ENCODE measurements around the gene MDN1.
"Not testable (repeated sequence)": the region's sequence is repeated elsewhere in the genome, so short reads cannot be mapped to it uniquely, and the experiment has no call there.

Gene MDN1, protein sequence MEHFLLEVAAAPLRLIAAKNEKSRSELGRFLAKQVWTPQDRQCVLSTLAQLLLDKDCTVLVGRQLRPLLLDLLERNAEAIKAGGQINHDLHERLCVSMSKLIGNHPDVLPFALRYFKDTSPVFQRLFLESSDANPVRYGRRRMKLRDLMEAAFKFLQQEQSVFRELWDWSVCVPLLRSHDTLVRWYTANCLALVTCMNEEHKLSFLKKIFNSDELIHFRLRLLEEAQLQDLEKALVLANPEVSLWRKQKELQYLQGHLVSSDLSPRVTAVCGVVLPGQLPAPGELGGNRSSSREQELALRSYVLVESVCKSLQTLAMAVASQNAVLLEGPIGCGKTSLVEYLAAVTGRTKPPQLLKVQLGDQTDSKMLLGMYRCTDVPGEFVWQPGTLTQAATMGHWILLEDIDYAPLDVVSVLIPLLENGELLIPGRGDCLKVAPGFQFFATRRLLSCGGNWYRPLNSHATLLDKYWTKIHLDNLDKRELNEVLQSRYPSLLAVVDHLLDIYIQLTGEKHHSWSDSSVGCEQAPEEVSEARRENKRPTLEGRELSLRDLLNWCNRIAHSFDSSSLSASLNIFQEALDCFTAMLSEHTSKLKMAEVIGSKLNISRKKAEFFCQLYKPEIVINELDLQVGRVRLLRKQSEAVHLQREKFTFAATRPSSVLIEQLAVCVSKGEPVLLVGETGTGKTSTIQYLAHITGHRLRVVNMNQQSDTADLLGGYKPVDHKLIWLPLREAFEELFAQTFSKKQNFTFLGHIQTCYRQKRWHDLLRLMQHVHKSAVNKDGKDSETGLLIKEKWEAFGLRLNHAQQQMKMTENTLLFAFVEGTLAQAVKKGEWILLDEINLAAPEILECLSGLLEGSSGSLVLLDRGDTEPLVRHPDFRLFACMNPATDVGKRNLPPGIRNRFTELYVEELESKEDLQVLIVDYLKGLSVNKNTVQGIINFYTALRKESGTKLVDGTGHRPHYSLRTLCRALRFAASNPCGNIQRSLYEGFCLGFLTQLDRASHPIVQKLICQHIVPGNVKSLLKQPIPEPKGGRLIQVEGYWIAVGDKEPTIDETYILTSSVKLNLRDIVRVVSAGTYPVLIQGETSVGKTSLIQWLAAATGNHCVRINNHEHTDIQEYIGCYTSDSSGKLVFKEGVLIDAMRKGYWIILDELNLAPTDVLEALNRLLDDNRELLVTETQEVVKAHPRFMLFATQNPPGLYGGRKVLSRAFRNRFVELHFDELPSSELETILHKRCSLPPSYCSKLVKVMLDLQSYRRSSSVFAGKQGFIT (N-terminal part only)

GRCh38 chr6:89819336-89820130, at the start of gene MDN1:
Gene MDN1 (minus strand): TSS chr6:89819794. CDS start chr6:89819607, 187 bp downstream.
- Mint-ChIP-seq H3K27me3 (ENCODE audit: low read depth) (no peaks in the 10 kb centered on the region), H3K9me3 (no peaks in the 10 kb centered on the region), H3K4me3 (peak within 1 kb of the TSS; percentile 93), H3K36me3 (ENCODE audit: low read depth) (peaks cover 4% of the 10 kb centered on the region), H3K27ac (peak within 1 kb of the TSS; percentile 95), H3K4me1 (ENCODE audit: low read depth) (peaks cover 20% of the 10 kb centered on the region)

- no peak overlapping the region for H3K4me3 Mint-ChIP-seq
- peaks cover 15% of the 10 kb centered on the region for H3K4me1 Mint-ChIP-seq (ENCODE audit: low read depth)
- no peaks in the 10 kb centered on the region for H3K27me3 Mint-ChIP-seq (ENCODE audit: low read depth)
- H3K36me3 Mint-ChIP-seq (ENCODE audit: low read depth) = peaks cover 58% of the 10 kb centered on the region
- no peak overlapping the region for H3K27ac Mint-ChIP-seq
- peaks cover 9% of the 10 kb centered on the region for H3K9me3 Mint-ChIP-seq
Measured at GRCh38 chr6:89866024-89866678, 46.6 kb upstream of the MDN1 start.

DNA sequence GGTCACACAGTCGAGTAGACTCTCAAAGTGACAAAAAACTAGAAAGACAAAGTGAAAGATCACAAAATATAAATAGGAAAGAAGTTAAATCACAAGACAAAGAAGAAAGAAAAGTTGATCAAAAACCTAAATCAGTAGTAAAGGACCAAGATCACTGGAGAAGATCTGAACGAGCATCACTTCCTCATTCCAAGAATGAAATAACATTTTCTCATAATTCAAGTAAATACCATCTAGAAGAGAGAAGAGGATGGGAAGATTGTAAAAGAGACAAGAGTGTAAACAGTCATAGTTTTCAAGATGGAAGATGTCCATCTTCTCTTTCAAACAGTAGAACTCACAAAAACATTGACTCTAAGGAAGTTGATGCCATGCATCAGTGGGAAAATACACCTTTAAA, 43.1 kb upstream of the MDN1 start:
- no peaks in the 10 kb centered on the region for H3K27me3 Mint-ChIP-seq (ENCODE audit: low read depth)
- peaks cover 9% of the 10 kb centered on the region for H3K9me3 Mint-ChIP-seq
- H3K36me3 Mint-ChIP-seq (ENCODE audit: low read depth) = peaks cover 60% of the 10 kb centered on the region
- H3K4me1 Mint-ChIP-seq (ENCODE audit: low read depth) = peaks cover 23% of the 10 kb centered on the region
- no peak overlapping the region for H3K4me3 Mint-ChIP-seq
- peak overlapping the region; percentile 2 for H3K27ac Mint-ChIP-seq

DNA sequence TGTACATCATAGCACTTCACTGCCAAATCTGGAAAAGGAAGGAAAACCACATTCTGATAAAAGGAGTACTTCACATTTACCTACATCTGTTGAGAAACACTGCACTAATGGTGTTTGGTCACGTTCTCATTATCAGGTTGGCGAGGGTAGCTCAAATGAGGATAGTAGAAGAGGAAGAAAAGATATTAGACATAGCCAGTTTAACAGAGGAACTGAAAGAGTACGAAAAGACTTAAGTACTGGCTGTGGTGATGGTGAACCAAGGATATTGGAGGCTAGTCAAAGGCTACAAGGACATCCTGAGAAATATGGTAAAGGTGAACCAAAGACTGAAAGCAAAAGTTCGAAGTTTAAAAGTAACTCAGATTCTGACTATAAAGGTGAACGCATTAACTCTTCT, 42.7 kb upstream of the MDN1 start:
- Mint-ChIP-seq H3K36me3 (ENCODE audit: low read depth) (peaks cover 56% of the 10 kb centered on the region), H3K9me3 (peaks cover 9% of the 10 kb centered on the region), H3K4me1 (ENCODE audit: low read depth) (peaks cover 23% of the 10 kb centered on the region), H3K27ac (no peak overlapping the region), H3K4me3 (no peak overlapping the region), H3K27me3 (ENCODE audit: low read depth) (no peaks in the 10 kb centered on the region)

GRCh38 chr6:89859744-89860143, 40.1 kb upstream of the MDN1 start:
- peaks cover 9% of the 10 kb centered on the region for H3K9me3 Mint-ChIP-seq
- H3K36me3 Mint-ChIP-seq (ENCODE audit: low read depth) = peaks cover 54% of the 10 kb centered on the region
- peak overlapping the region; percentile 19 for H3K4me3 Mint-ChIP-seq
- peaks cover 23% of the 10 kb centered on the region for H3K4me1 Mint-ChIP-seq (ENCODE audit: low read depth)
- peak overlapping the region; percentile 74 for H3K27ac Mint-ChIP-seq
- no peaks in the 10 kb centered on the region for H3K27me3 Mint-ChIP-seq (ENCODE audit: low read depth)

- Mint-ChIP-seq H3K27ac (no peak overlapping the region), H3K36me3 (ENCODE audit: low read depth) (peaks cover 47% of the 10 kb centered on the region), H3K4me1 (ENCODE audit: low read depth) (peaks cover 21% of the 10 kb centered on the region), H3K9me3 (peaks cover 9% of the 10 kb centered on the region), H3K4me3 (no peak overlapping the region), H3K27me3 (ENCODE audit: low read depth) (no peaks in the 10 kb centered on the region)
Measured at GRCh38 chr6:89858041-89858440, 38.4 kb upstream of the MDN1 start.

DNA sequence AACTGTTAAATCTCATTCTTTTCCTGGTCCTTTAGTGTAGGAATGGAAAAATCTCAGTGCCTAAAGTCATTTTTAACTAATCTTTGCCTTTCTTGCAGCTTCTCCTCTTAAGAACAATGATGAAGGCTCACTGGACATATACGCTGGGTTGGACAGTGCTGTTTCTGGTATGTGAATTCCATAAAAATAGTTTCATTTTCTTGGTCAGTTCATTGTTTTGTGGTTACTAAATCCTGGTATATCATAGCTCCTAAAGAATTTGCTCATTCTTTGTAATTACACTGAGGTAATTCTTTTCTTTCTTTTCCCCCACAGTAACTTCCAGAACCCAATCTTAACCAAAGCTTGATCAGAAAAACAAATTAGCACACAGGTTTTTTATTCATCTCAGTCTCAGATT, 33.5 kb upstream of the MDN1 start:
- Mint-ChIP-seq H3K4me3 (no peak overlapping the region), H3K36me3 (ENCODE audit: low read depth) (peaks cover 26% of the 10 kb centered on the region), H3K27me3 (ENCODE audit: low read depth) (no peaks in the 10 kb centered on the region), H3K4me1 (ENCODE audit: low read depth) (peaks cover 2% of the 10 kb centered on the region), H3K9me3 (no peaks in the 10 kb centered on the region), H3K27ac (no peak overlapping the region)

DNA sequence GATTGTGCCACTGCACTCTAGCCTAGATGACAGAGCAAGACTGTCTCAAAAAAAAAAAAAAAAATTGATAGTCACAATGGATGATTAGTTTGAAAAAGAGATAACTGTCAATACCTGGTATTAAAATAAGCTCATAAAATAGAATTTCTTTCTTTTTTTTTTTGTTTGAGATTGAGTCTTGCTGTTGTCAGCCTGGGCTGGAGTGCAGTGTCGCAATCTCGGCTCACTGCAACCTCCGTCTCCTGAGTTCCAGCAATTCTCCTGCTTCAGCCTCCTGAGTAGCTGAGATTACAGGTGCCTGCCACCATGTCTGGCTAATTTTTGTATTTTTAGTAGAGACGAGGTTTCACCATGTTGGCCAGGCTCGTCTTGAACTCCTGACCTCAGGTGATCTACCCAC, 27.9 kb upstream of the MDN1 start:
- H3K9me3 Mint-ChIP-seq; H3K27ac Mint-ChIP-seq; H3K27me3 Mint-ChIP-seq (ENCODE audit: low read depth); H3K4me3 Mint-ChIP-seq; H3K4me1 Mint-ChIP-seq (ENCODE audit: low read depth): not testable (repeated sequence)
- peaks cover 12% of the 10 kb centered on the region for H3K36me3 Mint-ChIP-seq (ENCODE audit: low read depth)

DNA sequence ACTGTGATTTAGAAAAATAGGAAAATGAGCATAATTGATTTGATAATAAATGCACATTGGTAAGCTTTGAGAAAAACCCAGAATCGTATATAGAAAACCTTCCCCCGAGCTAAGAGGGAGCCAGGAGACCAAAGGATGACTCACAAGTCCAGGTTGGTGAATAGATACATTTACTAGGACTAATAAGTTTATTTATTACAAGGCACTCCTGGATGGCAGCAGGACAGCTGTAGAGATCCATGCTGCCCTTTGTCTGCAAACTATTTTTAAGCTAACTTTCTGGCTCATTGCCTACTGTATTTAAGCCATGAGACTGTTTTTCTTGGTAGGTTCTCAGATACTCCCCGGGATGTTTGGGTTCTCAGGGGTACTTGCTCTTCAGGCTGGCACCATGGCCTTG, 23.5 kb upstream of the MDN1 start:
- H3K4me3 Mint-ChIP-seq = no peak overlapping the region
- H3K36me3 Mint-ChIP-seq (ENCODE audit: low read depth) = peaks cover 14% of the 10 kb centered on the region
- no peaks in the 10 kb centered on the region for H3K9me3 Mint-ChIP-seq
- H3K27me3 Mint-ChIP-seq (ENCODE audit: low read depth) = no peaks in the 10 kb centered on the region
- H3K4me1 Mint-ChIP-seq (ENCODE audit: low read depth) = peaks cover 21% of the 10 kb centered on the region
- no peak overlapping the region for H3K27ac Mint-ChIP-seq

DNA sequence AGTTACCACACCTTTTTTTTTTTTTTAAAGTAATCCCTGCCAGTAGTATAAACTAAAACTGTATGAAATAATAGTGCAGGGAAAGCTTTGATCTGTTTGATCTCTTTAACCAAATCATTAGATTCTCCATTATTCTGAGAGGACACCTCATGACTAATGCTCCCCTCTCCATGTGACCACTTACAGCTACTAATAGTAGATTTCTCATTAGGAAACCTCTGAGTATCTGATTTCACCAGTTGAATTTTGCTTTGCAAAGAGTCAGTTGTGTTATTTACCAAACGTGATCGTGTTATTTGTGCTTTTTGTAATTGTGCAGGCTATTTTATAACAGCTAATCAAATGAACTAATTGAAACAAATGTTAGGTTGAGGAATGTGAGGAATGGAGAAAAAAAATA, 22.6 kb upstream of the MDN1 start:
- Mint-ChIP-seq H3K9me3 (no peaks in the 10 kb centered on the region), H3K36me3 (ENCODE audit: low read depth) (peaks cover 17% of the 10 kb centered on the region), H3K4me3 (no peak overlapping the region), H3K27ac (no peak overlapping the region), H3K4me1 (ENCODE audit: low read depth) (peaks cover 21% of the 10 kb centered on the region), H3K27me3 (ENCODE audit: low read depth) (no peaks in the 10 kb centered on the region)

DNA sequence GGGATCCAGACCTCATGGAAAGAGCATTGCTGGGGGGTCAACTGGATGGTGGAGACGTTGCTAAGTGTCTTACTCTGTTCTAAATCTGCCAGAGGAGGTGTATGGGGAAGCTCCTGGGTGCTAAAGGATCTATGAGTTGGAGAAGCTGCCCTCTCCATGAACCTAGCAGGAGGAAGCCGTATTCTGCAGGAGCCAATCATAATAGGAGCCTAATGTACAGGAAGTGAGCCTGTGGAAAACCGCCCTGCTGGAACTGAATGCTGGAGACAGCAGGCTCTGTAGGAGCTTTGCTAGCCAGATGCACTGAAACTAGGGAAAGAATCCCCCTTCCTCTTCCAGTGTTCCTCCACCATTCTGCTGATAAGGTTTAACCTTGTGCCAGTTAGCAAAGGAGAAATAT, 20.9 kb upstream of the MDN1 start:
- H3K4me3 Mint-ChIP-seq = no peak overlapping the region
- H3K4me1 Mint-ChIP-seq (ENCODE audit: low read depth) = peaks cover 33% of the 10 kb centered on the region
- H3K36me3 Mint-ChIP-seq (ENCODE audit: low read depth) = peaks cover 27% of the 10 kb centered on the region
- no peaks in the 10 kb centered on the region for H3K9me3 Mint-ChIP-seq
- H3K27ac Mint-ChIP-seq = no peak overlapping the region
- no peaks in the 10 kb centered on the region for H3K27me3 Mint-ChIP-seq (ENCODE audit: low read depth)

DNA sequence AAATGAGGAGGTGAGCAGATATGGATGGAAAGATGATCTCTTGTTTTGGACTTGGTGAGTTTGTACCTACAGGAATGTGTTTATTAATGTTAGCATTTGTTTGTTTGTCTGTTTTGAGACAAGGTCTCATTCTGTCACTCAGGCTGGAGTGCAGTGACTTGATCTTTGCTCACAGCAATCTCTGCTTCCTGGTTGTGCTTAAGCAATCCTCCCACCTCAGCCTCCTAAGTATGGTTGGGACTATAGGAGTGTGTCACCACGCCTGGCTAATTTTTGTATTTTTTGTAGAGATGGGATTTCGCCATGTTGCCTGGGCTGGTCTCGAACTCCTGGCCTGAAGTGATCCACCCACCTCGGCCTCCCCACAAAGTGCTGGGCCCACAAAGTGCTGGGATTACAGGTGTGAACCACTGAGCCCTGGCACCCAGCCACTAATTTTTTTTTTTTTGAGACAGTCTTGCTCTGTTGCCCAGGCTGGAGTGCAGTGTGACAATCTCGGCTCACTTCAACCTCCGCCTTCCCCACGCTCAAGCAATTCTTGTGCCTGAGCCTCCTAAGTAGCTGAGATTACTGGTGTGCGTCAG, 17.1 kb upstream of the MDN1 start:
- Mint-ChIP-seq H3K4me3 (no peak overlapping the region), H3K27ac (peak overlapping the region; percentile 26), H3K36me3 (ENCODE audit: low read depth) (peaks cover 45% of the 10 kb centered on the region), H3K4me1 (ENCODE audit: low read depth) (peaks cover 42% of the 10 kb centered on the region), H3K27me3 (ENCODE audit: low read depth) (no peaks in the 10 kb centered on the region), H3K9me3 (no peaks in the 10 kb centered on the region)
